ENCODE results near the gene UNC5B.

The UNC5B gene

GRCh38 chr10:71325267-71325666, 112.9 kb downstream of the UNC5B start:
- no peak for DNase-seq

- no peak for DNase-seq
Measured at GRCh38 chr10:71326464-71326881, 114.1 kb downstream of the UNC5B start.

GRCh38 chr10:71330789-71331404, 118.5 kb downstream of the UNC5B start:
- no peak for DNase-seq

GRCh38 chr10:71331736-71332135, 119.4 kb downstream of the UNC5B start:
- no peak for DNase-seq

GRCh38 chr10:71332466-71332865, 120.1 kb downstream of the UNC5B start:
- DNase-seq = no peak

- no peak for DNase-seq
Measured at GRCh38 chr10:71333129-71333887, 120.9 kb downstream of the UNC5B start.

- DNase-seq = no peak
Measured at GRCh38 chr10:71334221-71334791, 121.9 kb downstream of the UNC5B start.

GRCh38 chr10:71335173-71335708, 122.9 kb downstream of the UNC5B start:
- no peak for DNase-seq

- DNase-seq = no peak
Measured at GRCh38 chr10:71336632-71337031, 124.3 kb downstream of the UNC5B start.

- no peak for DNase-seq
Measured at GRCh38 chr10:71337219-71337701, 124.9 kb downstream of the UNC5B start.

GRCh38 chr10:71338728-71339495, 126.5 kb downstream of the UNC5B start:
- DNase-seq = no peak

- DNase-seq = no peak
Measured at GRCh38 chr10:71339796-71340589, 127.6 kb downstream of the UNC5B start.

- no peak for DNase-seq
Measured at GRCh38 chr10:71342573-71343391, 130.4 kb downstream of the UNC5B start.

GRCh38 chr10:71343392-71343773, 131.0 kb downstream of the UNC5B start:
- no peak for DNase-seq

- DNase-seq = no peak
Measured at GRCh38 chr10:71344154-71344925, 132.0 kb downstream of the UNC5B start.

- DNase-seq = no peak
Measured at GRCh38 chr10:71344993-71345480, 132.7 kb downstream of the UNC5B start.

GRCh38 chr10:71345694-71346093, 133.3 kb downstream of the UNC5B start:
- DNase-seq = no peak

GRCh38 chr10:71346731-71347130, 134.4 kb downstream of the UNC5B start:
- no peak for DNase-seq

- DNase-seq = no peak
Measured at GRCh38 chr10:71347587-71348395, 135.4 kb downstream of the UNC5B start.
